KOPT-K1 (cell line): ENCODE measurements around the gene CTNNA1.

Source experiments
- H3K27ac ChIP-seq: fragments of 200-600 bp; sonication (generic); 2 replicates; pipeline ENCODE4 v1.5.1; 2016; ENCODE audit warnings: antibody characterized with exemption, mild to moderate bottlenecking, low read depth, low read length; ENCODE audit not compliant: poor library complexity, severe bottlenecking
- H3K36me3 ChIP-seq: fragments of 200-600 bp; sonication (generic); 2 replicates; pipeline ENCODE4 v1.5.1; 2017; ENCODE audit warnings: antibody characterized with exemption, mild to moderate bottlenecking, low read length, moderate library complexity; ENCODE audit not compliant: insufficient read depth
- H3K9me3 ChIP-seq: fragments of 200-600 bp; sonication (generic); 2 replicates; pipeline ENCODE4 v1.5.1; 2017; ENCODE audit warnings: antibody characterized with exemption, low read length, mild to moderate bottlenecking; ENCODE audit not compliant: insufficient read depth, poor library complexity, severe bottlenecking

CTNNA1 gene

GRCh38 chr5:138936225-138936967, 183.2 kb downstream of the CTNNA1 start:
- Histone ChIP-seq H3K9me3 (no peaks in the 10 kb centered on the region), H3K36me3 (peaks cover 22% of the 10 kb centered on the region; the same call in 1 of the 2 replicates), H3K27ac (no peak overlapping the region)

DNA sequence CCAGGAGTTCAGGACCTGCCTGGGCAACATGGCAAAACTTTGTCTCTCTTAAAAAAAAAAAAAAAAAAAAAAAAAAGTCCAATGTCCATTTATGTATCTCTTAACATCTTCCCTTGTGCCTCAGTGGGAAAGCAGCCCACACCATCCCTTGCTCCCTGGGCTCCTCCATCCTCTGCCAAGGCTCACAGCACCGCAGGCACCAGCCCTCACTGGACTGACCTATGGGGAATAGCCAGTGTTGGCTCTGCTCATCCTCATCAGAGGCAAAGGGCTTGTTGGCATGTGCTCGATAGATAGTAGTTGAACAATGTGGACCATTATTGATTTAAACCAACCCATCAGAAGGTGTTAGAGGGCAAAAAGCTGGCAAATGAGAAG, 183.7 kb downstream of the CTNNA1 start:
- Histone ChIP-seq H3K27ac (no peak overlapping the region), H3K36me3 (peaks cover 17% of the 10 kb centered on the region; the same call in 1 of the 2 replicates)

GRCh38 chr5:138937392-138938387, 184.5 kb downstream of the CTNNA1 start:
- Histone ChIP-seq H3K9me3 (no peaks in the 10 kb centered on the region), H3K27ac (peak overlapping the region; percentile 16), H3K36me3 (peaks cover 11% of the 10 kb centered on the region; the same call in 1 of the 2 replicates)

More for the DNA sequence above, 183.7 kb downstream of the CTNNA1 start:
- H3K9me3 ChIP-seq, result no peaks in the 10 kb centered on the region

GRCh38 chr5:138938526-138938925, 185.3 kb downstream of the CTNNA1 start:
- H3K27ac ChIP-seq, result peak overlapping the region; percentile 16
- H3K36me3 ChIP-seq, result peaks cover 2% of the 10 kb centered on the region; the same call in 1 of the 2 replicates

GRCh38 chr5:138942066-138942465, 188.8 kb downstream of the CTNNA1 start:
- Histone ChIP-seq H3K27ac (no peak overlapping the region), H3K9me3 (no peaks in the 10 kb centered on the region)

More at GRCh38 chr5:138938526-138938925, 185.3 kb downstream of the CTNNA1 start:
- no peaks in the 10 kb centered on the region for H3K9me3 ChIP-seq

DNA sequence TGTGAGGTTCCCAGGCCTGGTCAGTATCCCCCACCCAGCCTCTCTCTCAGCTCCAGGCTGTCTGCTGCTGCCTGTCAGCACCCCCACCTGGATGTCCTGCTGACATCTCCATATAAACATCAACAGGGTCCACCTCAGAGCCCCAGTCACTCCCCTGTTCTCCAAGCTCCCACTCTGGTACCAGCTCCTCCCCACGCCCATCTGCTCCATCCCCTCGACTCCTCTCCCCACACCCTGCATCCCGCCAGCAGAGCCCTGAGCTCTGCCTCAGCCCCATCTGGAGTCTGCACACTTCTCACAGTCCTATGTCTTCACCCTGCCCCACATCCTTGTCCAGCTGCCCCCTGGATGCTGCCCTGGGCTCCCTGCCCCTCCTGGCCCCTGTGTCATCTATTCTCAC, 189.6 kb downstream of the CTNNA1 start:
- H3K9me3 ChIP-seq, result no peaks in the 10 kb centered on the region
- H3K27ac ChIP-seq, result no peak overlapping the region
- H3K36me3 ChIP-seq, result no peaks in the 10 kb centered on the region

More at GRCh38 chr5:138942066-138942465, 188.8 kb downstream of the CTNNA1 start:
- no peaks in the 10 kb centered on the region for H3K36me3 ChIP-seq

- Histone ChIP-seq H3K27ac (no peak overlapping the region), H3K36me3 (no peaks in the 10 kb centered on the region), H3K9me3 (no peaks in the 10 kb centered on the region)
These were observed 190.5 kb downstream of the CTNNA1 start for GRCh38 chr5:138943599-138944173.

- no peak overlapping the region for H3K27ac ChIP-seq
- no peaks in the 10 kb centered on the region for H3K36me3 ChIP-seq
- no peaks in the 10 kb centered on the region for H3K9me3 ChIP-seq
These were observed 191.5 kb downstream of the CTNNA1 start for GRCh38 chr5:138944527-138945322.

- H3K27ac ChIP-seq, result no peak overlapping the region
These were observed 192.4 kb downstream of the CTNNA1 start for GRCh38 chr5:138945421-138946240.

DNA sequence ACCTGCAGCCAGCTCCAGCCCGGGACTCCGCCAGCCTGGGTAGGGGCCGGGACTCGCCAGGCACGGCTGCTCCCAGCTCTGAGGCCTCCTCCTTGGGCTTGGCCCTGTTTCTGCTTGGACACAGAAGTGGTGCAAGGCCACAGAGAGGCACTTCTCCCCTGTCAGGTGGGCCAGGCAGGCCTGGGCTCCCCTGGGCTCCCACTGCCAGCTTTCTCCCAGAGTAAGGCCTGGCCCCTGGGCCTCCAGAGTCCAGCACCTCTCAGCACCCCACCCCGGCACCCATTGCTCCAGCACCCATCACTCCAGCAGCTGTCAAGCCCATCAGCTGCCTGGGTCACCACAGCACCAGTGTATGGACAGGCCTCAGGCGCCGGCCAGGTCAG, 193.0 kb downstream of the CTNNA1 start:
- H3K9me3 ChIP-seq, result no peaks in the 10 kb centered on the region
- no peak overlapping the region for H3K27ac ChIP-seq
- H3K36me3 ChIP-seq, result no peaks in the 10 kb centered on the region

More at GRCh38 chr5:138945421-138946240, 192.4 kb downstream of the CTNNA1 start:
- no peaks in the 10 kb centered on the region for H3K36me3 ChIP-seq
- no peaks in the 10 kb centered on the region for H3K9me3 ChIP-seq

- no peaks in the 10 kb centered on the region for H3K36me3 ChIP-seq
- H3K9me3 ChIP-seq, result no peaks in the 10 kb centered on the region
- H3K27ac ChIP-seq, result no peak overlapping the region
These were observed 193.8 kb downstream of the CTNNA1 start for GRCh38 chr5:138946831-138947560.

DNA sequence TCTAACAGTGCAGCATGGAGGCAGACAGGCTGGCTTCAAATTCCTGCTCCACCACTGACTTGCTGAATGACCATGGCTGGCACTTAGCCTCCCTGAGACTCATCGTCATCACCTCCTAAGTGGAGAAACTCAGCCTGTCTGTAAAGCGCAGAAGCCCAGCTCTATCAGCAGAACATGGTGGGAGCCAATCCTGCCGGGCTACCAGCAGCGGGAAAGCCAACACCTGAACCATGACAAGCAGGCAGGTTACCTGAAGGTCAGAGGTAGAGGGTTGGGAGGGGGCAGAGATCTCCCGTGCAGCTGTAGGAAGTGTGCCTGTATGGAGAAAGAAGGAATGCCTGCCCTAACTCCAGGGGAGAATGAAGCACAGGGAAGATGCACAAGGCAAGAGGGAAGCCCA, 194.6 kb downstream of the CTNNA1 start:
- Histone ChIP-seq H3K27ac (no peak overlapping the region), H3K9me3 (no peaks in the 10 kb centered on the region)

More for the DNA sequence above, 194.6 kb downstream of the CTNNA1 start:
- no peaks in the 10 kb centered on the region for H3K36me3 ChIP-seq
